ENCODE measurements around the gene PIK3CB.
"Not testable (repeated sequence)": the region's sequence is repeated elsewhere in the genome, so short reads cannot be mapped to it uniquely, and the experiment has no call there.

The PIK3CB gene

GRCh38 chr3:138848696-138849095 is 14.0 kb upstream of the PIK3CB start:
- no peak for DNase-seq

GRCh38 chr3:138846824-138847223 is 12.1 kb upstream of the PIK3CB start:
- DNase-seq = not testable (repeated sequence)

GRCh38 chr3:138846262-138846791 is 11.6 kb upstream of the PIK3CB start:
- DNase-seq = no peak

GRCh38 chr3:138845771-138846173 is 11.0 kb upstream of the PIK3CB start:
- DNase-seq = no peak

- DNase-seq = no peak
Observed at GRCh38 chr3:138845181-138845601, 10.5 kb upstream of the PIK3CB start.

- DNase-seq = no peak
Observed at GRCh38 chr3:138842483-138843188, 7.9 kb upstream of the PIK3CB start.

GRCh38 chr3:138838385-138838784 is 3.7 kb upstream of the PIK3CB start:
- not testable (repeated sequence) for DNase-seq

GRCh38 chr3:138835846-138836245 is 1.1 kb upstream of the PIK3CB start:
- not testable (repeated sequence) for DNase-seq

- DNase-seq = no peak
Observed at GRCh38 chr3:138835397-138835757, 649 bp upstream of the PIK3CB start.

GRCh38 chr3:138833899-138834595 is 681 bp downstream of the PIK3CB start:
- peak in 39 of 51 donors; percentile 11 to 81 (median 58) for DNase-seq

- DNase-seq = not testable (repeated sequence)
Observed at GRCh38 chr3:138832473-138833057, 2.2 kb downstream of the PIK3CB start.

GRCh38 chr3:138829886-138830510 is 4.7 kb downstream of the PIK3CB start:
- DNase-seq = no peak

- DNase-seq = no peak
Observed at GRCh38 chr3:138829097-138829496, 5.6 kb downstream of the PIK3CB start.

- DNase-seq = no peak
Observed at GRCh38 chr3:138827222-138827621, 7.5 kb downstream of the PIK3CB start.

- DNase-seq = no peak
Observed at GRCh38 chr3:138825336-138825735, 9.4 kb downstream of the PIK3CB start.

- no peak for DNase-seq
Observed at GRCh38 chr3:138824114-138824506, 10.6 kb downstream of the PIK3CB start.

- DNase-seq = not testable (repeated sequence)
Observed at GRCh38 chr3:138820379-138820778, 14.3 kb downstream of the PIK3CB start.

GRCh38 chr3:138818185-138818860 is 16.4 kb downstream of the PIK3CB start:
- no peak for DNase-seq

GRCh38 chr3:138817695-138818094 is 17.0 kb downstream of the PIK3CB start:
- DNase-seq = no peak

GRCh38 chr3:138812806-138813205 is 21.9 kb downstream of the PIK3CB start:
- DNase-seq = no peak

- DNase-seq = no peak
Observed at GRCh38 chr3:138809500-138810256, 25.1 kb downstream of the PIK3CB start.

Measured in hypothalamus (tissue), 51 donors.